ENCODE results near the gene NBAS.
A peak's percentile ranks its signal among the peaks of the same experiment; 100 is the strongest.

The NBAS gene

GRCh38 chr2:15560988-15561573 is at the start of gene NBAS:
TSS of gene NBAS (minus strand) at chr2:15561334. CDS start at chr2:15561304, 30 bp downstream.
- peak; percentile 87 to 90 for DNase-seq (ENCODE audit: low read depth in 2 of 2)
- H3K4me3 ChIP-seq (replicated peaks in 1 of 2; ENCODE audit: low read depth in 2 of 2, low read length in 2 of 2) = peak within 1 kb of the TSS; percentile 85 to 91
- TF ChIP-seq CTCF (IDR thresholded peaks at IDR 0.05; ENCODE audit: low read depth, low read length) = no peak

- no peak for TF ChIP-seq CTCF (IDR thresholded peaks at IDR 0.05; ENCODE audit: low read depth, low read length)
- DNase-seq (ENCODE audit: low read depth in 2 of 2) = no peak
- no peak overlapping the region for H3K4me3 ChIP-seq (replicated peaks in 1 of 2; ENCODE audit: low read depth in 2 of 2, low read length in 2 of 2)
These were observed 49.4 kb upstream of the NBAS start for GRCh38 chr2:15610430-15610952.

- DNase-seq (ENCODE audit: low read depth in 2 of 2) = no peak
- TF ChIP-seq CTCF (IDR thresholded peaks at IDR 0.05; ENCODE audit: low read depth, low read length) = no peak
These were observed 48.4 kb upstream of the NBAS start for GRCh38 chr2:15609341-15610042.

GRCh38 chr2:15608392-15608761 is 47.2 kb upstream of the NBAS start:
- H3K4me3 ChIP-seq (replicated peaks in 1 of 2; ENCODE audit: low read depth in 2 of 2, low read length in 2 of 2) = no peak overlapping the region
- no peak for DNase-seq (ENCODE audit: low read depth in 2 of 2)
- no peak for TF ChIP-seq CTCF (IDR thresholded peaks at IDR 0.05; ENCODE audit: low read depth, low read length)

More at GRCh38 chr2:15609341-15610042, 48.4 kb upstream of the NBAS start:
- no peak overlapping the region for H3K4me3 ChIP-seq (replicated peaks in 1 of 2; ENCODE audit: low read depth in 2 of 2, low read length in 2 of 2)

- DNase-seq (ENCODE audit: low read depth in 2 of 2) = no peak
- no peak for TF ChIP-seq CTCF (IDR thresholded peaks at IDR 0.05; ENCODE audit: low read depth, low read length)
- no peak overlapping the region for H3K4me3 ChIP-seq (replicated peaks in 1 of 2; ENCODE audit: low read depth in 2 of 2, low read length in 2 of 2)
These were observed 46.7 kb upstream of the NBAS start for GRCh38 chr2:15607709-15608391.

GRCh38 chr2:15606481-15607441 is 45.6 kb upstream of the NBAS start:
- DNase-seq (ENCODE audit: low read depth in 2 of 2) = no peak
- TF ChIP-seq CTCF (IDR thresholded peaks at IDR 0.05; ENCODE audit: low read depth, low read length) = no peak
- H3K4me3 ChIP-seq (replicated peaks in 1 of 2; ENCODE audit: low read depth in 2 of 2, low read length in 2 of 2) = no peak overlapping the region

Data from cardiac fibroblast (primary cell).